ENCODE data around the gene ARSA. TPM values are rescaled to one million over a fixed set of nuclear protein-coding genes. Genes with fewer than 3 reads are reported as not detected.

The ARSA gene
- total RNA-seq, 2 donors from 2014 or later = 60.7 to 81.7 TPM

GRCh38 chr22:50575426-50575941 is 52.5 kb downstream of the ARSA start:
- no peak for DNase-seq (ENCODE audit: low spot score)
- Histone ChIP-seq H3K4me1 (replicated peaks) (no peaks in the 10 kb centered on the region), H3K4me3 (no peak overlapping the region), H3K27ac (no peak overlapping the region), H3K9me3 (no peaks in the 10 kb centered on the region), H3K36me3 (no peaks in the 10 kb centered on the region), H3K27me3 (replicated peaks; ENCODE audit: insufficient read depth) (no peaks in the 10 kb centered on the region)
- TF ChIP-seq POLR2AphosphoS5 (IDR thresholded peaks at IDR 0.05) (no peak), POLR2A (IDR thresholded peaks at IDR 0.05) (no peak), CTCF (IDR thresholded peaks at IDR 0.05) (no peak)
- 90% methylated on average over 8 of the region's 8 CpGs for WGBS
- intact Hi-C loops (cut with DNase I) = no loop called here

Small RNAs within 50 kb of the gene (small RNA-seq; reads per million reads assigned to genes)
- 0 reads per million in 2 donors for gene RF00019

Other genes starting within 250 kb of the ARSA start
- 100 to 1,000 TPM in 1 of 2 donors, 10 to 100 TPM in 1; 44.9 to 144 TPM for gene SBF1, start 153.1 kb downstream of the ARSA start, total RNA-seq
- gene ADM2, start 146.6 kb downstream of the ARSA start, total RNA-seq = 1 to 10 TPM; 7.3 to 7.9 TPM
- gene MIOX, start 141.3 kb downstream of the ARSA start, total RNA-seq = not detected
- gene LMF2, start 120.5 kb downstream of the ARSA start, total RNA-seq = 10 to 100 TPM; 76.6 to 94.3 TPM
- gene NCAPH2, start 119.9 kb downstream of the ARSA start, total RNA-seq = 10 to 100 TPM; 43.7 to 59.6 TPM
- 1 to 10 TPM; 1.5 to 8.3 TPM for gene SCO2, start 102.6 kb downstream of the ARSA start, total RNA-seq
- 10 to 100 TPM; 35.8 to 42.8 TPM for gene TYMP, start 98.1 kb downstream of the ARSA start, total RNA-seq
- under 1 TPM in 1 of 2 donors, not detected in 1; 0.62 TPM for gene KLHDC7B, start 82.3 kb downstream of the ARSA start, total RNA-seq
- 10 to 100 TPM in 1 of 2 donors, not detected in 1; 10.2 TPM for gene SYCE3, start 65.2 kb downstream of the ARSA start, total RNA-seq
- 10 to 100 TPM; 13.1 to 31.4 TPM for gene CPT1B, start 49.7 kb downstream of the ARSA start, total RNA-seq
- 100 to 1,000 TPM in 1 of 2 donors, 10 to 100 TPM in 1; 52.1 to 112 TPM for gene CHKB, start 45.3 kb downstream of the ARSA start, total RNA-seq
- gene MAPK8IP2, start 27.4 kb downstream of the ARSA start, total RNA-seq = 10 to 100 TPM in 1 of 2 donors, 1 to 10 TPM in 1; 5.1 to 23.6 TPM
- 10 to 100 TPM in 1 of 2 donors, 1 to 10 TPM in 1; 9.1 to 18.3 TPM for gene SHANK3, start 44.7 kb upstream of the ARSA start, total RNA-seq
- 10 to 100 TPM in 1 of 2 donors, not detected in 1; 13.1 TPM for gene ACR, start 110.1 kb upstream of the ARSA start, total RNA-seq
- gene RABL2B, start 155.5 kb upstream of the ARSA start, total RNA-seq = 10 to 100 TPM; 23.0 to 31.7 TPM

Measured in prostate gland (tissue), 2 donors.